H9 (cell line): Measurements from ENCODE around the gene ANKRD65. TPM values are rescaled to one million over a fixed set of nuclear protein-coding genes. Genes with fewer than 3 reads are reported as not detected.

Source experiments
- DNase-seq: peaks from one replicate; pipeline ENCODE4 v3.0.0-alpha.2; 2017
- H2AFZ ChIP-seq: one replicate; pipeline ENCODE4 v1.6.1; 2013; ENCODE audit warnings: mild to moderate bottlenecking, low read length, control low read depth, moderate library complexity
- H2AK5ac ChIP-seq: 2 replicates; pipeline ENCODE4 v1.6.1; 2013; ENCODE audit warnings: low read length, control low read depth, mixed read lengths; ENCODE audit not compliant: insufficient read length
- H2BK120ac ChIP-seq: one replicate; pipeline ENCODE4 v1.6.1; 2013; ENCODE audit warnings: low read depth, mild to moderate bottlenecking, low read length, control low read depth, inconsistent platforms; ENCODE audit not compliant: poor library complexity, severe bottlenecking
- H2BK12ac ChIP-seq: 2 replicates; pipeline ENCODE4 v1.6.1; 2013; ENCODE audit warnings: low read length, control low read depth, mixed read lengths, low read depth; ENCODE audit not compliant: insufficient read length
- H2BK15ac ChIP-seq: 2 replicates; pipeline ENCODE4 v1.6.1; 2013; ENCODE audit warnings: low read depth, low read length, control low read depth
- H2BK20ac ChIP-seq: one replicate; pipeline ENCODE4 v1.6.1; 2013; ENCODE audit warnings: low read depth, mild to moderate bottlenecking, low read length, control low read depth, inconsistent platforms; ENCODE audit not compliant: poor library complexity, severe bottlenecking
- H2BK5ac ChIP-seq: 2 replicates; pipeline ENCODE4 v1.6.1; 2013; ENCODE audit warnings: low read length, control low read depth, mixed read lengths; ENCODE audit not compliant: insufficient read length
- H3K14ac ChIP-seq: 2 replicates; pipeline ENCODE4 v1.6.1; 2013; ENCODE audit warnings: low read length, control low read depth; ENCODE audit not compliant: insufficient read depth
- H3K18ac ChIP-seq: 2 replicates; pipeline ENCODE4 v1.6.1; 2013; ENCODE audit warnings: low read depth, mild to moderate bottlenecking, mixed read lengths, low read length, control low read depth; ENCODE audit not compliant: insufficient read length
- H3K23ac ChIP-seq: 2 replicates; pipeline ENCODE4 v1.6.1; 2013; ENCODE audit warnings: low read length, control low read depth, mixed read lengths, low read depth; ENCODE audit not compliant: insufficient read length
- H3K23me2 ChIP-seq: 2 replicates; pipeline ENCODE4 v1.6.1; 2013; ENCODE audit warnings: low read depth, mild to moderate bottlenecking, mixed read lengths, low read length, control low read depth; ENCODE audit not compliant: insufficient read length, poor library complexity, severe bottlenecking
- H3K27ac ChIP-seq: 2 replicates; pipeline ENCODE4 v1.5.1; 2013; ENCODE audit warnings: low read length, control low read depth, mixed read lengths, low read depth; ENCODE audit not compliant: insufficient read length
- H3K27me3 ChIP-seq: 2 replicates; pipeline ENCODE4 v1.6.1; 2013; ENCODE audit warnings: low read length, control low read depth, inconsistent platforms; ENCODE audit not compliant: insufficient read depth
- H3K4ac ChIP-seq: 2 replicates; pipeline ENCODE4 v1.6.1; 2013; ENCODE audit warnings: low read depth, mild to moderate bottlenecking, control low read depth, inconsistent platforms, low read length, moderate library complexity
- H3K4me1 ChIP-seq: 2 replicates; pipeline ENCODE4 v1.6.1; 2013; ENCODE audit warnings: low read length, control low read depth, inconsistent platforms; ENCODE audit not compliant: insufficient read depth
- H3K4me2 ChIP-seq: 2 replicates; pipeline ENCODE4 v1.6.1; 2013; ENCODE audit warnings: low read length, control low read depth, mixed read lengths; ENCODE audit not compliant: insufficient read length, insufficient read depth
- H3K56ac ChIP-seq: 2 replicates; pipeline ENCODE4 v1.6.1; 2013; ENCODE audit warnings: low read depth, mild to moderate bottlenecking, mixed read lengths, low read length, control low read depth; ENCODE audit not compliant: insufficient read length
- H3K79me1 ChIP-seq: 2 replicates; pipeline ENCODE4 v1.6.1; 2013; ENCODE audit warnings: low read depth, mild to moderate bottlenecking, moderate library complexity, low read length, control low read depth, inconsistent platforms; ENCODE audit not compliant: insufficient read depth, poor library complexity, severe bottlenecking
- H3K79me2 ChIP-seq: 2 replicates; pipeline ENCODE4 v1.6.1; 2013; ENCODE audit warnings: low read length, control low read depth, inconsistent platforms; ENCODE audit not compliant: insufficient read depth
- H3K9ac ChIP-seq: 2 replicates; pipeline ENCODE4 v1.6.1; 2013; ENCODE audit warnings: low read length, control low read depth, mixed read lengths; ENCODE audit not compliant: insufficient read length; ENCODE audit errors: extremely low read depth
- H3K9me3 ChIP-seq: one replicate; pipeline ENCODE4 v1.6.1; 2013; ENCODE audit warnings: low read depth, low read length, inconsistent platforms; ENCODE audit not compliant: control insufficient read depth
- H3T11ph ChIP-seq: one replicate; pipeline ENCODE4 v1.6.1; 2013; ENCODE audit warnings: mild to moderate bottlenecking, low read length, control low read depth, inconsistent platforms
- H4K20me1 ChIP-seq: one replicate; pipeline ENCODE4 v1.6.1; 2013; ENCODE audit not compliant: control insufficient read depth, insufficient read length, insufficient read depth
- H4K5ac ChIP-seq: 2 replicates; pipeline ENCODE4 v1.6.1; 2013; ENCODE audit warnings: low read depth, mild to moderate bottlenecking, mixed read lengths, low read length, control low read depth; ENCODE audit not compliant: insufficient read length
- H4K8ac ChIP-seq: replicated peaks from 2 replicates; pipeline ENCODE4 v1.6.1; 2013; ENCODE audit warnings: low read length, control low read depth, mixed read lengths, low read depth; ENCODE audit not compliant: insufficient read length
- H4K91ac ChIP-seq: 2 replicates; pipeline ENCODE4 v1.6.1; 2013; ENCODE audit warnings: low read depth, mild to moderate bottlenecking, moderate library complexity, mixed read lengths, low read length, control low read depth; ENCODE audit not compliant: insufficient read length
- H3K27ac Mint-ChIP-seq, 3 experiments: 2 replicates in 2 of 3; 3 replicates in 1 of 3; pipeline ENCODE4 v1.8.0; 2020 to 2021; ENCODE audit warnings: mixed read lengths in 3 of 3, mild to moderate bottlenecking in 1 of 3, moderate library complexity in 1 of 3
- H3K27me3 Mint-ChIP-seq: 2 replicates; pipeline ENCODE4 v1.8.0; 2021; ENCODE audit warnings: low read depth, mild to moderate bottlenecking, moderate library complexity, mixed read lengths
- H3K36me3 Mint-ChIP-seq, 3 experiments: 2 replicates in 2 of 3; 3 replicates in 1 of 3; pipeline ENCODE4 v1.8.0; 2020 to 2021; ENCODE audit warnings: low read depth in 3 of 3, mixed read lengths in 3 of 3; ENCODE audit not compliant: insufficient read depth in 1 of 3
- H3K4me1 Mint-ChIP-seq, 2 experiments: 2 replicates each; pipeline ENCODE4 v1.8.0; 2020; ENCODE audit warnings: mixed read lengths in 2 of 2
- H3K4me3 Mint-ChIP-seq, 2 experiments: 2 replicates in 1 of 2; 3 replicates in 1 of 2; pipeline ENCODE4 v1.8.0; 2020 to 2021; ENCODE audit warnings: mild to moderate bottlenecking in 2 of 2, mixed read lengths in 2 of 2, moderate library complexity in 1 of 2
- H3K9me3 Mint-ChIP-seq, 2 experiments: 2 replicates in 1 of 2; 3 replicates in 1 of 2; pipeline ENCODE4 v1.8.0; 2020; ENCODE audit warnings: mild to moderate bottlenecking in 2 of 2, mixed read lengths in 2 of 2, moderate library complexity in 1 of 2
- CTCF ChIP-seq: fragments of 200-600 bp; sonication (generic); conservative IDR thresholded peaks from 3 replicates; pipeline ENCODE4 v1.8.0; 2021; ENCODE audit warnings: antibody characterized with exemption, mild to moderate bottlenecking
- WGBS: extraction: QIAGEN DNeasy Blood & Tissue Kit; methylation state at CpG from one replicate; pipeline ENCODE4 v1.1.7; 2013; ENCODE audit warnings: missing lambda C conversion rate, low lambda C conversion rate, mixed read lengths; ENCODE audit not compliant: insufficient read length; ENCODE audit errors: extremely low coverage; 5-methylcytosine and 5-hydroxymethylcytosine counted together
- total RNA-seq: library from RNA; stranded (reverse); gene quantifications from 2 replicates; pipeline ENCODE4 v1.2.1, GENCODE V29; 2021

Gene ANKRD65
- total RNA-seq, 1 experiment from 2014 or later, result 3.1 TPM

- H3K27me3 Mint-ChIP-seq, result no peaks in the 10 kb centered on the region
- H3K4me1 Mint-ChIP-seq, result peaks cover 3 to 5% of the 10 kb centered on the region in 2 experiments; a peak in 3 of 4 replicates
- Histone ChIP-seq H3K4me1 (no peaks in the 10 kb centered on the region), H2BK120ac (no peak overlapping the region), H3K4me2 (no peak overlapping the region), H3T11ph (no peak overlapping the region), H2AK5ac (no peak overlapping the region), H3K27me3 (no peaks in the 10 kb centered on the region), H2BK12ac (no peak overlapping the region), H2BK15ac (no peak overlapping the region), H3K79me1 (peaks cover 11% of the 10 kb centered on the region), H2BK5ac (no peak overlapping the region), H3K9me3 (no peaks in the 10 kb centered on the region), H4K91ac (no peak overlapping the region), H3K79me2 (peaks cover 5% of the 10 kb centered on the region; the same call in 1 of the 2 replicates), H3K23me2 (peaks cover 4% of the 10 kb centered on the region), H3K27ac (no peak overlapping the region), H3K18ac (no peak overlapping the region), H2BK20ac (no peak overlapping the region), H4K5ac (no peak overlapping the region), H3K56ac (no peak overlapping the region), H3K4ac (no peak overlapping the region), H3K23ac (no peak overlapping the region), H4K8ac (no peak overlapping the region), H2AFZ (no peak overlapping the region), H4K20me1 (no peaks in the 10 kb centered on the region), H3K14ac (no peak overlapping the region), H3K9ac (no peak overlapping the region)
- H3K4me3 Mint-ChIP-seq, result no peak overlapping the region
- H3K27ac Mint-ChIP-seq, result no peak overlapping the region
- DNase-seq, result no peak
- WGBS, result no CpG with 5 or more reads among the region's 11 CpGs
- peaks cover 0 to 2% of the 10 kb centered on the region in 2 experiments; a peak in 1 of 5 replicates for H3K9me3 Mint-ChIP-seq
- TF ChIP-seq CTCF, result no peak
- H3K36me3 Mint-ChIP-seq, result peaks cover 73 to 96% (median 90%) of the 10 kb centered on the region in 3 experiments
Observed at GRCh38 chr1:1393428-1393827, 27.6 kb downstream of the ANKRD65 start.
